Gastroesophageal sphincter (tissue), 4 donors: Measurements from ENCODE around the gene TMEFF2. TPM values are rescaled to one million over a fixed set of nuclear protein-coding genes. Genes with fewer than 3 reads are reported as not detected.
A peak's percentile ranks its signal among the peaks of the same experiment; 100 is the strongest.

Experiments
- ATAC-seq: fragments of 150-250 bp; one replicate; pipeline ENCODE4 v1.9.1; 2016; ENCODE audit warnings: mild to moderate bottlenecking, moderate library complexity
- H3K27ac ChIP-seq, 4 donors: fragments of 200-600 bp; sonication (generic) in 3 of 4; 1 replicate in 3 of 4; 2 replicates in 1 of 4; pipeline ENCODE4 v1.5.1; 2016 to 2019
- H3K27me3 ChIP-seq: fragments of 200-600 bp; sonication (generic); one replicate; pipeline ENCODE4 v1.5.1; 2019
- H3K36me3 ChIP-seq, 2 donors: fragments of 200-600 bp; sonication (generic); one replicate each; pipeline ENCODE4 v1.5.1; 2019; ENCODE audit warnings: control low read depth in 1 of 2
- H3K4me1 ChIP-seq, 3 donors: fragments of 200-600 bp; sonication (generic); 1 replicate in 2 of 3; 2 replicates in 1 of 3; pipeline ENCODE4 v1.5.1; 2016 to 2019; ENCODE audit warnings: control low read depth in 2 of 3
- H3K4me3 ChIP-seq, 2 donors: fragments of 200-600 bp; sonication (generic); one replicate each; pipeline ENCODE4 v1.5.1; 2019; ENCODE audit warnings: mild to moderate bottlenecking in 1 of 2, moderate library complexity in 1 of 2
- H3K9me3 ChIP-seq, 3 donors: fragments of 200-600 bp; sonication (generic); one replicate each; pipeline ENCODE4 v1.5.1; 2017 to 2019; ENCODE audit warnings: control low read depth in 2 of 3
- CTCF ChIP-seq, 4 experiments: fragments of 200-600 bp in 2 of 4; fragments of 450-650 bp in 2 of 4; sonication (generic) in 1 of 4; IDR thresholded peaks; one replicate each; pipeline ENCODE4 v1.5.1; 2017 to 2019; ENCODE audit warnings: antibody characterized with exemption in 4 of 4, mild to moderate bottlenecking in 2 of 4, moderate library complexity in 2 of 4
- EP300 ChIP-seq: sonication (generic); formaldehyde crosslinking; IDR thresholded peaks from one replicate; pipeline ENCODE4 v1.6.1; 2017; ENCODE audit warnings: antibody characterized with exemption, mild to moderate bottlenecking
- POLR2A ChIP-seq, 2 donors: fragments of 450-650 bp; IDR thresholded peaks; one replicate each; pipeline ENCODE4 v1.6.1; 2017; ENCODE audit warnings: antibody characterized with exemption in 2 of 2, mild to moderate bottlenecking in 2 of 2, moderate library complexity in 1 of 2
- POLR2AphosphoS5 ChIP-seq: sonication (generic); formaldehyde crosslinking; IDR thresholded peaks from one replicate; pipeline ENCODE4 v1.6.1; 2017; ENCODE audit warnings: antibody characterized with exemption
- WGBS, 2 donors: methylation state at CpG; one replicate each; pipeline ENCODE4 v1.1.5; 2018; ENCODE audit warnings: low coverage in 1 of 2; 5-methylcytosine and 5-hydroxymethylcytosine counted together
- total RNA-seq, 4 donors: library from RNA; depleted of rRNA; stranded (reverse); fragments of >200 nt; gene quantifications; one replicate each; pipeline ENCODE4 v1.1.0, GENCODE V29; 2016

The TMEFF2 gene
- total RNA-seq, 4 donors from 2014 or later = 0.42 to 3.0 (median 0.83) TPM

- no peak overlapping the region for H3K4me3 ChIP-seq
- no peak overlapping the region for H3K27ac ChIP-seq
- no peaks in the 10 kb centered on the region for H3K27me3 ChIP-seq
- ATAC-seq = no peak
- peaks cover 0 to 9% (median 0%) of the 10 kb centered on the region in 3 donors for H3K4me1 ChIP-seq
- TF ChIP-seq POLR2A (IDR thresholded peaks at IDR 0.05) (no peak), EP300 (no peak)
- H3K36me3 ChIP-seq = no peaks in the 10 kb centered on the region
- no peaks in the 10 kb centered on the region for H3K9me3 ChIP-seq
These were observed 285.9 kb downstream of the TMEFF2 start for GRCh38 chr2:191908874-191909273.

- H3K9me3 ChIP-seq = no peaks in the 10 kb centered on the region
- H3K4me1 ChIP-seq = peaks cover 0 to 3% (median 0%) of the 10 kb centered on the region in 3 donors
- H3K27me3 ChIP-seq = no peaks in the 10 kb centered on the region
- TF ChIP-seq CTCF (IDR thresholded peaks at IDR 0.05) (peak in 1 of 4 experiments; percentile 34), POLR2AphosphoS5 (no peak)
- no peaks in the 10 kb centered on the region for H3K36me3 ChIP-seq
- H3K4me3 ChIP-seq = no peak overlapping the region
- WGBS, 2 donors = 83 to 87% methylated on average over 3 of the region's 3 CpGs
- no peak overlapping the region for H3K27ac ChIP-seq
- ATAC-seq = no peak
These were observed 287.2 kb downstream of the TMEFF2 start for GRCh38 chr2:191907545-191907944.

GRCh38 chr2:191907091-191907490 is 287.6 kb downstream of the TMEFF2 start:
- TF ChIP-seq POLR2A (IDR thresholded peaks at IDR 0.05) (no peak), POLR2AphosphoS5 (no peak), EP300 (no peak), CTCF (IDR thresholded peaks at IDR 0.05) (no peak)
- no peaks in the 10 kb centered on the region for H3K9me3 ChIP-seq
- H3K4me1 ChIP-seq = no peaks in the 10 kb centered on the region
- no peaks in the 10 kb centered on the region for H3K36me3 ChIP-seq
- H3K4me3 ChIP-seq = no peak overlapping the region
- H3K27ac ChIP-seq = no peak overlapping the region
- no peak for ATAC-seq
- H3K27me3 ChIP-seq = no peaks in the 10 kb centered on the region

GRCh38 chr2:191905336-191905735 is 289.4 kb downstream of the TMEFF2 start:
- Histone ChIP-seq H3K4me3 (no peak overlapping the region), H3K36me3 (no peaks in the 10 kb centered on the region), H3K9me3 (no peaks in the 10 kb centered on the region), H3K4me1 (no peaks in the 10 kb centered on the region), H3K27ac (no peak overlapping the region), H3K27me3 (no peaks in the 10 kb centered on the region)
- WGBS, 2 donors = 73 to 77% methylated on average over 4 of the region's 4 CpGs
- no peak for ATAC-seq
- TF ChIP-seq POLR2A (IDR thresholded peaks at IDR 0.05) (no peak), POLR2AphosphoS5 (no peak), CTCF (IDR thresholded peaks at IDR 0.05) (no peak), EP300 (no peak)

GRCh38 chr2:191901031-191901430 is 293.7 kb downstream of the TMEFF2 start:
- H3K9me3 ChIP-seq = no peaks in the 10 kb centered on the region
- no peaks in the 10 kb centered on the region for H3K27me3 ChIP-seq
- TF ChIP-seq EP300 (no peak), CTCF (IDR thresholded peaks at IDR 0.05) (no peak), POLR2AphosphoS5 (no peak), POLR2A (IDR thresholded peaks at IDR 0.05) (no peak)
- H3K4me1 ChIP-seq = peaks cover 0 to 4% (median 0%) of the 10 kb centered on the region in 3 donors
- no peak overlapping the region for H3K4me3 ChIP-seq
- ATAC-seq = no peak
- no peak overlapping the region for H3K27ac ChIP-seq
- 100% methylated on average over 1 of the region's 1 CpG for WGBS, 2 donors
- H3K36me3 ChIP-seq = no peaks in the 10 kb centered on the region

- Histone ChIP-seq H3K4me1 (peaks cover 0 to 13% (median 0%) of the 10 kb centered on the region in 3 donors), H3K27ac (no peak overlapping the region), H3K4me3 (no peak overlapping the region), H3K36me3 (no peaks in the 10 kb centered on the region), H3K27me3 (no peaks in the 10 kb centered on the region), H3K9me3 (no peaks in the 10 kb centered on the region)
- TF ChIP-seq EP300 = no peak
- TF ChIP-seq CTCF (IDR thresholded peaks at IDR 0.05) = no peak
- TF ChIP-seq POLR2AphosphoS5 = no peak
- TF ChIP-seq POLR2A (IDR thresholded peaks at IDR 0.05) = no peak
- WGBS, 2 donors = 17 to 21% methylated on average over 2 of the region's 2 CpGs
- ATAC-seq = no peak
These were observed 295.3 kb downstream of the TMEFF2 start for GRCh38 chr2:191899410-191899809.
